HepG2 (cell line): Measurements from ENCODE around the gene TBC1D24. TPM values are rescaled to one million over a fixed set of nuclear protein-coding genes. Genes with fewer than 3 reads are reported as not detected.

ENCODE experiments used
- CEBPG ChIP-seq: IDR thresholded peaks from 2 replicates; pipeline ENCODE4 v1.6.1; 2016
- FOSL1 ChIP-seq: sonication (generic); formaldehyde crosslinking; IDR thresholded peaks from 2 replicates; pipeline ENCODE4 v1.9.0; 2021; ENCODE audit warnings: missing genetic modification reagents, borderline replicate concordance
- MIER3 ChIP-seq: IDR thresholded peaks from 2 replicates; pipeline ENCODE4 v1.6.1; 2016; ENCODE audit warnings: missing compliant biosample characterization, borderline replicate concordance
- RFX5 ChIP-seq: IDR thresholded peaks from 2 replicates; pipeline ENCODE4 v1.6.1; 2011; ENCODE audit warnings: low read depth, low read length, improper control_type of control experiment
- SP4 ChIP-seq: sonication (generic); formaldehyde crosslinking; IDR thresholded peaks from 2 replicates; pipeline ENCODE4 v1.8.1; 2023; ENCODE audit warnings: mild to moderate bottlenecking, missing genetic modification reagents
- TBX2 ChIP-seq: sonication (generic); formaldehyde crosslinking; IDR thresholded peaks from 2 replicates; pipeline ENCODE4 v1.5.0; 2020; ENCODE audit warnings: missing genetic modification reagents, mild to moderate bottlenecking, borderline replicate concordance
- ZNF564 ChIP-seq: sonication (generic); formaldehyde crosslinking; IDR thresholded peaks from 2 replicates; pipeline ENCODE4 v1.8.1; 2023; ENCODE audit warnings: mild to moderate bottlenecking, missing genetic modification reagents
- ZNF660 ChIP-seq: sonication (generic); formaldehyde crosslinking; IDR thresholded peaks from 2 replicates; pipeline ENCODE4 v1.5.1; 2020; ENCODE audit warnings: mild to moderate bottlenecking, low read depth, missing genetic modification reagents, borderline replicate concordance
- polyA plus RNA-seq, 8 experiments: library from polyadenylated mRNA; depleted of rRNA in 3 of 8; stranded (reverse) in 7 of 8; unstranded in 1 of 8; fragments of >200 nt; fragmentation: Illumina TruSeq in 4 of 8; extraction: Trizol in 4 of 8; gene quantifications; 2 replicates each; pipeline versions ENCODE4 v1.2.1 to v1.2.3, GENCODE V29; 2011 to 2016; ENCODE audit warnings: low read depth in 4 of 8, missing spikeins in 1 of 8, mixed read lengths in 1 of 8; ENCODE audit not compliant: insufficient read depth in 1 of 8
- total RNA-seq, 5 experiments: library from RNA; depleted of rRNA; stranded (reverse); fragments of >200 nt; fragmentation: Illumina TruSeq; extraction: Trizol; gene quantifications; 2 replicates each; pipeline ENCODE4 v1.2.3, GENCODE V29; 2016; ENCODE audit warnings: low read depth in 1 of 5
- TF ChIP-seq, protein P1 (sequence below): sonication (generic); formaldehyde crosslinking; IDR thresholded peaks from 2 replicates; pipeline ENCODE4 v1.4.0; 2020; ENCODE audit warnings: low read depth, mild to moderate bottlenecking, missing genetic modification reagents
- TF ChIP-seq, protein P2 (sequence below): sonication (generic); formaldehyde crosslinking; IDR thresholded peaks from 2 replicates; pipeline ENCODE4 v1.5.0; 2020; ENCODE audit warnings: mild to moderate bottlenecking, missing genetic modification reagents
- TF ChIP-seq, protein P3 (sequence below): sonication (generic); formaldehyde crosslinking; IDR thresholded peaks from 2 replicates; pipeline ENCODE4 v1.8.1; 2023; ENCODE audit warnings: mild to moderate bottlenecking, missing genetic modification reagents, borderline replicate concordance
- TF ChIP-seq, protein P4 (sequence below): sonication (generic); IDR thresholded peaks from 2 replicates; pipeline ENCODE4 v1.6.1; 2016; ENCODE audit warnings: low read depth, borderline replicate concordance
- TF ChIP-seq, protein P5 (sequence below): sonication (generic); formaldehyde crosslinking; IDR thresholded peaks from 2 replicates; pipeline ENCODE4 v1.5.0; 2020; ENCODE audit warnings: mild to moderate bottlenecking, missing genetic modification reagents
- TF ChIP-seq, protein P6 (sequence below): conservative IDR thresholded peaks from 2 replicates; pipeline ENCODE4 v1.6.1; 2018; ENCODE audit warnings: missing genetic modification reagents
- TF ChIP-seq, protein P7 (sequence below): sonication (generic); formaldehyde crosslinking; IDR thresholded peaks from 2 replicates; pipeline ENCODE4 v1.8.0; 2022; ENCODE audit warnings: missing genetic modification reagents, mild to moderate bottlenecking, borderline replicate concordance
- TF ChIP-seq, protein P8 (sequence below): sonication (generic); formaldehyde crosslinking; IDR thresholded peaks from 2 replicates; pipeline ENCODE4 v1.5.0; 2020; ENCODE audit warnings: mild to moderate bottlenecking, missing genetic modification reagents, moderate library complexity

TBC1D24 gene
- total and polyA plus RNA-seq, 2 of the 13 experiments (the other 11 are each of a cell fraction or from before 2014, with no cell fraction given), result 7.7 to 13.7 TPM

DNA sequence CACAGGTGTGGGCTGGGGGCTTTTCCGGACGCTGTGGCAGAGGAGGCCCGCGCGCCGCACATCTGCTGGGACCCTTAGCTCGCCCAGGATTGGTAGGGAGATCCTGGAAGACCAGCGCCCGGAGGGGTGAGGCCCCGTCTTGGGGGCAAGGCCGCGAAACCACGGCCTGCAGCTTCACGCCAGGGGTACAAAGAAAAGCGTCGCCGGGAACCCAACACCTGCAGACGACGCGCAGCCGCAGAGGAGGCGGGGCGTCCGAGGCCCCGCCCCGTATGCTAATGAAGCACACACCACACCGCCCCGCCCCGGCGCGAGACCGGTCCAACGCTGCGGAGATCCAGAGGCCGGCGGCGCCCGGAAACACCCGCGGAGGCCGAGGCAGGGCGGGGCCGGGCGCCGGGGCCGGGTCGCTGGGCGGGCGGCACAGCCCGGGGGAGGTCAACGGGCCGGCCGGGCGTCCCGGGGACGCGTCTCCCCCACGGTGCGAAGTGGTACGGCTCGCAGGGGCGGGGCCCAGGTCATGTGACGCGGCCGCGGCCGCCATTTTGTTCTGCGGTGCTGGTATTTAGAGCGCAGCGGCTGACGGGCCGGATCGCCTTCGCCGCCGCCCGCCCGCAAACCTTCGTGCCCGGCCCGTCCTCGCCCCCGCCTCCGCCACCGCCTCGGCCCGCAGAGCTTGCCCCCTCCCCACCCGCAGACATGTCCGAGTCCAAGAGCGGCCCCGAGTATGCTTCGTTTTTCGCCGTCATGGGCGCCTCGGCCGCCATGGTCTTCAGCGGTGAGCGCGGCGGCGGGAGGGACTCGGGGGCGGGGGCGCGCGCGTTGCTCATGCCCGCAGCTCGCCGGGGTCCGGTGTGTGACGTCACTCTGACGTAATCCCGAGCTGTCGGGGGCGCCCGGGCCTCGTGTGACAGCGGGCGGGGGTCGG, 38.7 kb downstream of the TBC1D24 start, which contains the start of gene ATP6V0C (continued):
- TF ChIP-seq, protein P1, sequence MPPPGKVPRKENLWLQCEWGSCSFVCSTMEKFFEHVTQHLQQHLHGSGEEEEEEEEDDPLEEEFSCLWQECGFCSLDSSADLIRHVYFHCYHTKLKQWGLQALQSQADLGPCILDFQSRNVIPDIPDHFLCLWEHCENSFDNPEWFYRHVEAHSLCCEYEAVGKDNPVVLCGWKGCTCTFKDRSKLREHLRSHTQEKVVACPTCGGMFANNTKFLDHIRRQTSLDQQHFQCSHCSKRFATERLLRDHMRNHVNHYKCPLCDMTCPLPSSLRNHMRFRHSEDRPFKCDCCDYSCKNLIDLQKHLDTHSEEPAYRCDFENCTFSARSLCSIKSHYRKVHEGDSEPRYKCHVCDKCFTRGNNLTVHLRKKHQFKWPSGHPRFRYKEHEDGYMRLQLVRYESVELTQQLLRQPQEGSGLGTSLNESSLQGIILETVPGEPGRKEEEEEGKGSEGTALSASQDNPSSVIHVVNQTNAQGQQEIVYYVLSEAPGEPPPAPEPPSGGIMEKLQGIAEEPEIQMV (CRISPR knock-in tag), result no peak
- TF ChIP-seq, protein P2, sequence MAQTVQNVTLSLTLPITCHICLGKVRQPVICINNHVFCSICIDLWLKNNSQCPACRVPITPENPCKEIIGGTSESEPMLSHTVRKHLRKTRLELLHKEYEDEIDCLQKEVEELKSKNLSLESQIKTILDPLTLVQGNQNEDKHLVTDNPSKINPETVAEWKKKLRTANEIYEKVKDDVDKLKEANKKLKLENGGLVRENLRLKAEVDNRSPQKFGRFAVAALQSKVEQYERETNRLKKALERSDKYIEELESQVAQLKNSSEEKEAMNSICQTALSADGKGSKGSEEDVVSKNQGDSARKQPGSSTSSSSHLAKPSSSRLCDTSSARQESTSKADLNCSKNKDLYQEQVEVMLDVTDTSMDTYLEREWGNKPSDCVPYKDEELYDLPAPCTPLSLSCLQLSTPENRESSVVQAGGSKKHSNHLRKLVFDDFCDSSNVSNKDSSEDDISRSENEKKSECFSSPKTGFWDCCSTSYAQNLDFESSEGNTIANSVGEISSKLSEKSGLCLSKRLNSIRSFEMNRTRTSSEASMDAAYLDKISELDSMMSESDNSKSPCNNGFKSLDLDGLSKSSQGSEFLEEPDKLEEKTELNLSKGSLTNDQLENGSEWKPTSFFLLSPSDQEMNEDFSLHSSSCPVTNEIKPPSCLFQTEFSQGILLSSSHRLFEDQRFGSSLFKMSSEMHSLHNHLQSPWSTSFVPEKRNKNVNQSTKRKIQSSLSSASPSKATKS (CRISPR knock-in tag), result no peak
- TF ChIP-seq MIER3 (CRISPR knock-in tag) (no peak), CEBPG (CRISPR knock-in tag) (no peak), ZNF564 (CRISPR knock-in tag) (peak; percentile 74; the same call in 1 of the 2 replicates), SP4 (peak; percentile 84), FOSL1 (no peak), ZNF660 (CRISPR knock-in tag) (no peak), RFX5 (no peak), TBX2 (CRISPR knock-in tag) (peak; percentile 45; the same call in 1 of the 2 replicates)
- TF ChIP-seq, protein P3, sequence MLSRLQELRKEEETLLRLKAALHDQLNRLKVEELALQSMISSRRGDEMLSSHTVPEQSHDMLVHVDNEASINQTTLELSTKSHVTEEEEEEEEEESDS, result no peak
- TF ChIP-seq, protein P4, sequence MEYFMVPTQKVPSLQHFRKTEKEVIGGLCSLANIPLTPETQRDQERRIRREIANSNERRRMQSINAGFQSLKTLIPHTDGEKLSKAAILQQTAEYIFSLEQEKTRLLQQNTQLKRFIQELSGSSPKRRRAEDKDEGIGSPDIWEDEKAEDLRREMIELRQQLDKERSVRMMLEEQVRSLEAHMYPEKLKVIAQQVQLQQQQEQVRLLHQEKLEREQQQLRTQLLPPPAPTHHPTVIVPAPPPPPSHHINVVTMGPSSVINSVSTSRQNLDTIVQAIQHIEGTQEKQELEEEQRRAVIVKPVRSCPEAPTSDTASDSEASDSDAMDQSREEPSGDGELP, result no peak
- TF ChIP-seq, protein P5, sequence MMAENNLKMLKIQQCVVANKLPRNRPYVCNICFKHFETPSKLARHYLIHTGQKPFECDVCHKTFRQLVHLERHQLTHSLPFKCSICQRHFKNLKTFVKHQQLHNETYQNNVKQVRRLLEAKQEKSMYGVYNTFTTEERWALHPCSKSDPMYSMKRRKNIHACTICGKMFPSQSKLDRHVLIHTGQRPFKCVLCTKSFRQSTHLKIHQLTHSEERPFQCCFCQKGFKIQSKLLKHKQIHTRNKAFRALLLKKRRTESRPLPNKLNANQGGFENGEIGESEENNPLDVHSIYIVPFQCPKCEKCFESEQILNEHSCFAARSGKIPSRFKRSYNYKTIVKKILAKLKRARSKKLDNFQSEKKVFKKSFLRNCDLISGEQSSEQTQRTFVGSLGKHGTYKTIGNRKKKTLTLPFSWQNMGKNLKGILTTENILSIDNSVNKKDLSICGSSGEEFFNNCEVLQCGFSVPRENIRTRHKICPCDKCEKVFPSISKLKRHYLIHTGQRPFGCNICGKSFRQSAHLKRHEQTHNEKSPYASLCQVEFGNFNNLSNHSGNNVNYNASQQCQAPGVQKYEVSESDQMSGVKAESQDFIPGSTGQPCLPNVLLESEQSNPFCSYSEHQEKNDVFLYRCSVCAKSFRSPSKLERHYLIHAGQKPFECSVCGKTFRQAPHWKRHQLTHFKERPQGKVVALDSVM (CRISPR knock-in tag), result peak; percentile 70; the same call in 1 of the 2 replicates
- TF ChIP-seq, protein P6, sequence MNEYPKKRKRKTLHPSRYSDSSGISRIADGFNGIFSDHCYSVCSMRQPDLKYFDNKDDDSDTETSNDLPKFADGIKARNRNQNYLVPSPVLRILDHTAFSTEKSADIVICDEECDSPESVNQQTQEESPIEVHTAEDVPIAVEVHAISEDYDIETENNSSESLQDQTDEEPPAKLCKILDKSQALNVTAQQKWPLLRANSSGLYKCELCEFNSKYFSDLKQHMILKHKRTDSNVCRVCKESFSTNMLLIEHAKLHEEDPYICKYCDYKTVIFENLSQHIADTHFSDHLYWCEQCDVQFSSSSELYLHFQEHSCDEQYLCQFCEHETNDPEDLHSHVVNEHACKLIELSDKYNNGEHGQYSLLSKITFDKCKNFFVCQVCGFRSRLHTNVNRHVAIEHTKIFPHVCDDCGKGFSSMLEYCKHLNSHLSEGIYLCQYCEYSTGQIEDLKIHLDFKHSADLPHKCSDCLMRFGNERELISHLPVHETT, result peak; percentile 98
- TF ChIP-seq, protein P7, sequence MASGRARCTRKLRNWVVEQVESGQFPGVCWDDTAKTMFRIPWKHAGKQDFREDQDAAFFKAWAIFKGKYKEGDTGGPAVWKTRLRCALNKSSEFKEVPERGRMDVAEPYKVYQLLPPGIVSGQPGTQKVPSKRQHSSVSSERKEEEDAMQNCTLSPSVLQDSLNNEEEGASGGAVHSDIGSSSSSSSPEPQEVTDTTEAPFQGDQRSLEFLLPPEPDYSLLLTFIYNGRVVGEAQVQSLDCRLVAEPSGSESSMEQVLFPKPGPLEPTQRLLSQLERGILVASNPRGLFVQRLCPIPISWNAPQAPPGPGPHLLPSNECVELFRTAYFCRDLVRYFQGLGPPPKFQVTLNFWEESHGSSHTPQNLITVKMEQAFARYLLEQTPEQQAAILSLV (CRISPR knock-in tag), result no peak
- TF ChIP-seq, protein P8, sequence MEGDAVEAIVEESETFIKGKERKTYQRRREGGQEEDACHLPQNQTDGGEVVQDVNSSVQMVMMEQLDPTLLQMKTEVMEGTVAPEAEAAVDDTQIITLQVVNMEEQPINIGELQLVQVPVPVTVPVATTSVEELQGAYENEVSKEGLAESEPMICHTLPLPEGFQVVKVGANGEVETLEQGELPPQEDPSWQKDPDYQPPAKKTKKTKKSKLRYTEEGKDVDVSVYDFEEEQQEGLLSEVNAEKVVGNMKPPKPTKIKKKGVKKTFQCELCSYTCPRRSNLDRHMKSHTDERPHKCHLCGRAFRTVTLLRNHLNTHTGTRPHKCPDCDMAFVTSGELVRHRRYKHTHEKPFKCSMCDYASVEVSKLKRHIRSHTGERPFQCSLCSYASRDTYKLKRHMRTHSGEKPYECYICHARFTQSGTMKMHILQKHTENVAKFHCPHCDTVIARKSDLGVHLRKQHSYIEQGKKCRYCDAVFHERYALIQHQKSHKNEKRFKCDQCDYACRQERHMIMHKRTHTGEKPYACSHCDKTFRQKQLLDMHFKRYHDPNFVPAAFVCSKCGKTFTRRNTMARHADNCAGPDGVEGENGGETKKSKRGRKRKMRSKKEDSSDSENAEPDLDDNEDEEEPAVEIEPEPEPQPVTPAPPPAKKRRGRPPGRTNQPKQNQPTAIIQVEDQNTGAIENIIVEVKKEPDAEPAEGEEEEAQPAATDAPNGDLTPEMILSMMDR, result no peak
